ENCODE measurements around the gene TCEAL4. TPM values are rescaled to one million over a fixed set of nuclear protein-coding genes. Genes with fewer than 3 reads are reported as not detected.
A peak's percentile ranks its signal among the peaks of the same experiment; 100 is the strongest.

TCEAL4 gene
- polyA plus RNA-seq (2011; rRNA removed), result 36.2 and 43.9 TPM in 2 replicates
- polyA minus RNA-seq (2011; rRNA and poly(A)+ RNA removed), result 8.1 and 11.3 TPM in 2 replicates

- CTCF ChIA-PET, result no interaction called here
- Histone ChIP-seq H3K4me3 (ENCODE audit: low read depth, low read length) (peak within 1 kb of the TSS; percentile 79), H3K9me3 (ENCODE audit: control insufficient read depth, insufficient read depth, low read length) (no peaks in the 10 kb centered on the region), H3K27ac (ENCODE audit: low read depth, low read length) (peak within 1 kb of the TSS; percentile 57), H3K27me3 (ENCODE audit: control insufficient read depth, insufficient read depth, low read length) (no peaks in the 10 kb centered on the region)
- no peak for TF ChIP-seq CTCF (IDR thresholded peaks at IDR 0.05; ENCODE audit: low read depth, low read length)
- POLR2A ChIA-PET, result interaction anchor here (1.0 kb wide), 1 partner anchor 571 kb away, joined by 5 read pairs; the partner anchor contains the start of gene SLC25A53
- DNase-seq (ENCODE audit: low read depth, low spot score), result no peak
These were observed at the start of gene TCEAL4 for GRCh38 chrX:103585411-103586313. Gene TCEAL4, plus strand, starts transcription at chrX:103585515. Its CDS starts 1,161 bp downstream, at chrX:103586676.

- POLR2A ChIA-PET, result interaction anchor here (1.0 kb wide), 1 partner anchor 151 kb away, joined by 4 read pairs; no protein-coding TSS in a partner anchor
These were observed 49.2 kb upstream of the TCEAL4 start for GRCh38 chrX:103536071-103536470.

GRCh38 chrX:103536732-103537131 is 48.6 kb upstream of the TCEAL4 start:
- H3K27me3 ChIP-seq (ENCODE audit: control insufficient read depth, insufficient read depth, low read length), result no peaks in the 10 kb centered on the region
- no peak overlapping the region for H3K4me3 ChIP-seq (ENCODE audit: low read depth, low read length)
- CTCF ChIA-PET, result no interaction called here
- TF ChIP-seq CTCF (IDR thresholded peaks at IDR 0.05; ENCODE audit: low read depth, low read length), result no peak
- POLR2A ChIA-PET, result interaction anchor here (1.0 kb wide), 1 partner anchor 150 kb away, joined by 4 read pairs; no protein-coding TSS in a partner anchor
- DNase-seq (ENCODE audit: low read depth, low spot score), result no peak
- no peaks in the 10 kb centered on the region for H3K9me3 ChIP-seq (ENCODE audit: control insufficient read depth, insufficient read depth, low read length)
- no peak overlapping the region for H3K27ac ChIP-seq (ENCODE audit: low read depth, low read length)

More at GRCh38 chrX:103536071-103536470, 49.2 kb upstream of the TCEAL4 start:
- no peak overlapping the region for H3K27ac ChIP-seq (ENCODE audit: low read depth, low read length)
- no peak for DNase-seq (ENCODE audit: low read depth, low spot score)
- no peak for TF ChIP-seq CTCF (IDR thresholded peaks at IDR 0.05; ENCODE audit: low read depth, low read length)
- no peaks in the 10 kb centered on the region for H3K27me3 ChIP-seq (ENCODE audit: control insufficient read depth, insufficient read depth, low read length)
- no peaks in the 10 kb centered on the region for H3K9me3 ChIP-seq (ENCODE audit: control insufficient read depth, insufficient read depth, low read length)
- no peak overlapping the region for H3K4me3 ChIP-seq (ENCODE audit: low read depth, low read length)
- CTCF ChIA-PET, result no interaction called here

GRCh38 chrX:103537871-103538387 is 47.4 kb upstream of the TCEAL4 start:
- POLR2A ChIA-PET, result no interaction called here
- H3K4me3 ChIP-seq (ENCODE audit: low read depth, low read length), result no peak overlapping the region
- CTCF ChIA-PET, result no interaction called here
- H3K27ac ChIP-seq (ENCODE audit: low read depth, low read length), result no peak overlapping the region
- no peaks in the 10 kb centered on the region for H3K27me3 ChIP-seq (ENCODE audit: control insufficient read depth, insufficient read depth, low read length)
- no peak for TF ChIP-seq CTCF (IDR thresholded peaks at IDR 0.05; ENCODE audit: low read depth, low read length)
- DNase-seq (ENCODE audit: low read depth, low spot score), result no peak
- no peaks in the 10 kb centered on the region for H3K9me3 ChIP-seq (ENCODE audit: control insufficient read depth, insufficient read depth, low read length)

GRCh38 chrX:103538728-103539127 is 46.6 kb upstream of the TCEAL4 start:
- CTCF ChIA-PET, result no interaction called here

More at GRCh38 chrX:103538728-103539127, 46.6 kb upstream of the TCEAL4 start:
- POLR2A ChIA-PET, result no interaction called here
- no peak overlapping the region for H3K27ac ChIP-seq (ENCODE audit: low read depth, low read length)
- no peak for TF ChIP-seq CTCF (IDR thresholded peaks at IDR 0.05; ENCODE audit: low read depth, low read length)
- no peaks in the 10 kb centered on the region for H3K27me3 ChIP-seq (ENCODE audit: control insufficient read depth, insufficient read depth, low read length)
- DNase-seq (ENCODE audit: low read depth, low spot score), result no peak
- no peaks in the 10 kb centered on the region for H3K9me3 ChIP-seq (ENCODE audit: control insufficient read depth, insufficient read depth, low read length)
- no peak overlapping the region for H3K4me3 ChIP-seq (ENCODE audit: low read depth, low read length)

All from AG04450 (cell line).